Kidney epithelial cell (primary cell): ENCODE results near the gene GRAP2. TPM values are rescaled to one million over a fixed set of nuclear protein-coding genes. Genes with fewer than 3 reads are reported as not detected.
"Not testable (repeated sequence)": the region's sequence is repeated elsewhere in the genome, so short reads cannot be mapped to it uniquely, and the experiment has no call there.

ENCODE experiments used
- DNase-seq: peaks from one replicate; pipeline ENCODE4 v3.0.0-alpha.2; 2010; ENCODE audit warnings: low read depth
- H3K27me3 ChIP-seq: 2 replicates; pipeline ENCODE4 v1.6.0; 2011; ENCODE audit warnings: low read length; ENCODE audit not compliant: control insufficient read depth, insufficient read depth
- H3K36me3 ChIP-seq: 2 replicates; pipeline ENCODE4 v1.5.1; 2011; ENCODE audit warnings: low read length; ENCODE audit not compliant: control insufficient read depth, insufficient read depth
- H3K4me3 ChIP-seq: 2 replicates; pipeline ENCODE4 v1.5.1; 2011; ENCODE audit warnings: low read depth, mild to moderate bottlenecking, control low read depth, low read length
- total RNA-seq: library from RNA; depleted of rRNA; stranded (reverse); fragments of >200 nt; gene quantifications from 2 replicates; pipeline ENCODE4 v1.2.3, GENCODE V29; 2015
- TF ChIP-seq, protein P1 (sequence below): IDR thresholded peaks from 2 replicates; pipeline ENCODE4 v1.5.1; 2011; ENCODE audit warnings: mild to moderate bottlenecking, moderate library complexity, low read length, control low read depth, inconsistent platforms; ENCODE audit not compliant: insufficient read depth, poor library complexity, severe bottlenecking

Gene GRAP2
- total RNA-seq, 1 donor from 2014 or later = not detected

DNA sequence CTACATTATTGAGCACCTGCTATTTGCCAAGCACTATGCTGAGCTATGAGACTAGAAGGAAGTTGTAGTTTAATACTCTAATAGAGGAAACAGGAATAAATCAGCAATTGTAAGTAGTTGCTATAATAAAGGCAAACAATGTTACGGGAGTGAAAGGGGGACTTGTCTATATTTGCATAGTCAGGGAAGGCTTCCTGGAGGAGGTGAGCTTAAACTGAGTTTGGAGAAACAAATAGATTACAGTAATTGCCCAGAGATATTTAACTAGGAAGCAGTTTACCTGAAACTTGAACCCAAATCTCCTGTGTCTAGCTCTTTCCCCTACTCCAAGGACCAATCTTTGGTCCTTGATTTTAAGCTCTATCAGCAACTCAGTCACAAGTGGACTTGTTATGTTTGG is 5.2 kb upstream of the GRAP2 start:
- TF ChIP-seq, protein P1, sequence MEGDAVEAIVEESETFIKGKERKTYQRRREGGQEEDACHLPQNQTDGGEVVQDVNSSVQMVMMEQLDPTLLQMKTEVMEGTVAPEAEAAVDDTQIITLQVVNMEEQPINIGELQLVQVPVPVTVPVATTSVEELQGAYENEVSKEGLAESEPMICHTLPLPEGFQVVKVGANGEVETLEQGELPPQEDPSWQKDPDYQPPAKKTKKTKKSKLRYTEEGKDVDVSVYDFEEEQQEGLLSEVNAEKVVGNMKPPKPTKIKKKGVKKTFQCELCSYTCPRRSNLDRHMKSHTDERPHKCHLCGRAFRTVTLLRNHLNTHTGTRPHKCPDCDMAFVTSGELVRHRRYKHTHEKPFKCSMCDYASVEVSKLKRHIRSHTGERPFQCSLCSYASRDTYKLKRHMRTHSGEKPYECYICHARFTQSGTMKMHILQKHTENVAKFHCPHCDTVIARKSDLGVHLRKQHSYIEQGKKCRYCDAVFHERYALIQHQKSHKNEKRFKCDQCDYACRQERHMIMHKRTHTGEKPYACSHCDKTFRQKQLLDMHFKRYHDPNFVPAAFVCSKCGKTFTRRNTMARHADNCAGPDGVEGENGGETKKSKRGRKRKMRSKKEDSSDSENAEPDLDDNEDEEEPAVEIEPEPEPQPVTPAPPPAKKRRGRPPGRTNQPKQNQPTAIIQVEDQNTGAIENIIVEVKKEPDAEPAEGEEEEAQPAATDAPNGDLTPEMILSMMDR = no peak
- no peak for DNase-seq
- Histone ChIP-seq H3K36me3 (no peaks in the 10 kb centered on the region), H3K4me3 (no peak overlapping the region), H3K27me3 (peaks cover 9% of the 10 kb centered on the region)

- H3K27me3 ChIP-seq = peaks cover 11% of the 10 kb centered on the region
- H3K36me3 ChIP-seq = no peaks in the 10 kb centered on the region
- H3K4me3 ChIP-seq = no peak overlapping the region
- TF ChIP-seq, protein P1 = no peak
- no peak for DNase-seq
Observed at GRCh38 chr22:39896313-39896996, 4.4 kb upstream of the GRAP2 start.

DNA sequence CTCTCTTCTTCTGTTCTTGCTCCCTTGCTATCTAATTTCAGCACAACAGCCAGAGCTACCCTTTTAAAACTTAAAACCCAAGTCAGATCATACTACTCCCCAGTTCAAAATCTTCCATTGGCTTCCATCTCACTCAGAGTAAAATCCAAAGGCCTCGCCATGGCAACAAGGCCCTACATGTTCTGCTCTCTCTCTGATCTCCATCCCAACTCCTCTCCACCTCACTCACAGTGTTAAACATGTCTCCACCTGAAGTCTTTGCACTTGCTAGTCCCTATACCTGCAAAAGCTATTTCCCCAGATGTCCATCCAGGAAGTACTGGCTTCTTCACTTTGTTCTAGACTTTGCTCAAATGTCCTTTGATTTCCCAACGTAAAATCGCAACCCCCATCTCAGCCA is 3.0 kb upstream of the GRAP2 start:
- TF ChIP-seq, protein P1 = no peak
- no peak overlapping the region for H3K4me3 ChIP-seq
- peaks cover 11% of the 10 kb centered on the region for H3K27me3 ChIP-seq
- DNase-seq = no peak
- no peaks in the 10 kb centered on the region for H3K36me3 ChIP-seq

- DNase-seq = no peak
- H3K27me3 ChIP-seq = peaks cover 11% of the 10 kb centered on the region
Observed at GRCh38 chr22:39898997-39899396, 1.9 kb upstream of the GRAP2 start.

DNA sequence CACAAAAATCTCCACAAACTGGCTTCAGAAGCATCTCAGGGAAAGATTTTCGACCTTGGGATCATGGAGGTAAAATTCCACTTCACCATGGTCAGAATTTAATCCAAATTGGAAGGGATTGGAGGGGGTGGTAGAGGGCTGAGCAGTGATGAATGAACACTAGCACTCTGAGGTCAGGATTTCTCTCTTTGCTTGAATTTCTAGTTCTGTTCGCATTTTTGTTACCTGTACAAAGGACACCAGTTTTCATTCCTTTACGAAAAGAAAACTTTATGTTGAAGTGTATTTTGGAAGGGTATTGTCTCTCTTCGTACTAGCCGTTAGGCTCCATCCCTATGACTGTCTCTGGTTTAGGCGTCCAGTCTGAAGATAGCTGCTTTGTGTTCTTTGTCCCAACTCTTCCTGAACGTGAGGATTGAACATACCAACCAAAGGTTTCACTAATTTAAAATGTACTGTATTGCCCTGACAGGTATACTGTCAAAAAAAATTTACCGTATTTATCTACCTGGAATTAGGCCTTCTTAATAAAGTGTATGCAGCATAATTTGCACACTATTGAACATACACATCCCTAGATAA is 772 bp downstream of the GRAP2 start:
- peaks cover 4% of the 10 kb centered on the region for H3K27me3 ChIP-seq
- H3K4me3 ChIP-seq = no peak overlapping the region
- TF ChIP-seq, protein P1 = no peak
- no peak for DNase-seq
- H3K36me3 ChIP-seq = no peaks in the 10 kb centered on the region

More at GRCh38 chr22:39898997-39899396, 1.9 kb upstream of the GRAP2 start:
- Histone ChIP-seq H3K36me3 (no peaks in the 10 kb centered on the region), H3K4me3 (no peak overlapping the region)
- TF ChIP-seq, protein P1 = no peak

- not testable (repeated sequence) for DNase-seq, H3K4me3 ChIP-seq, H3K27me3 ChIP-seq, H3K36me3 ChIP-seq
Observed at GRCh38 chr22:39904024-39904423, 3.1 kb downstream of the GRAP2 start.
